Endometrium (tissue), 2 donors: Measurements from ENCODE around the gene GPR55.
"Not testable (repeated sequence)": the region's sequence is repeated elsewhere in the genome, so short reads cannot be mapped to it uniquely, and the experiment has no call there.

ENCODE experiments used
- FAIRE-seq: peaks from 2 replicates; lab custom pipeline; 2012; peaks lifted over from hg19 to GRCh38; lab: Jason Lieb, UNC
- donor health status: control.
- donor health status: control.

GPR55 gene

GRCh38 chr2:230950874-230951339 is 25.9 kb upstream of the GPR55 start:
- no peak for FAIRE-seq

- no peak for FAIRE-seq
Observed at GRCh38 chr2:230949966-230950873, 25.2 kb upstream of the GPR55 start.

GRCh38 chr2:230947908-230948365 is 22.9 kb upstream of the GPR55 start:
- no peak for FAIRE-seq

- FAIRE-seq = no peak
Observed at GRCh38 chr2:230947235-230947576, 22.2 kb upstream of the GPR55 start.

- FAIRE-seq = no peak
Observed at GRCh38 chr2:230946429-230947234, 21.6 kb upstream of the GPR55 start.

GRCh38 chr2:230944757-230945372 is 19.8 kb upstream of the GPR55 start:
- no peak for FAIRE-seq

- no peak for FAIRE-seq
Observed at GRCh38 chr2:230944123-230944653, 19.1 kb upstream of the GPR55 start.

GRCh38 chr2:230942920-230943896 is 18.2 kb upstream of the GPR55 start:
- no peak for FAIRE-seq

- FAIRE-seq = no peak
Observed at GRCh38 chr2:230942371-230942770, 17.3 kb upstream of the GPR55 start.

- no peak for FAIRE-seq
Observed at GRCh38 chr2:230941202-230942180, 16.4 kb upstream of the GPR55 start.

GRCh38 chr2:230940471-230940815 is 15.4 kb upstream of the GPR55 start:
- FAIRE-seq = no peak

GRCh38 chr2:230939691-230940470 is 14.8 kb upstream of the GPR55 start:
- FAIRE-seq = no peak

GRCh38 chr2:230939066-230939591 is 14.1 kb upstream of the GPR55 start:
- FAIRE-seq = no peak

- no peak for FAIRE-seq
Observed at GRCh38 chr2:230938516-230939065, 13.5 kb upstream of the GPR55 start.

GRCh38 chr2:230938098-230938497 is 13.1 kb upstream of the GPR55 start:
- FAIRE-seq = no peak

- no peak for FAIRE-seq
Observed at GRCh38 chr2:230937362-230937761, 12.3 kb upstream of the GPR55 start.

GRCh38 chr2:230936243-230936642 is 11.2 kb upstream of the GPR55 start:
- not testable (repeated sequence) for FAIRE-seq

- no peak for FAIRE-seq
Observed at GRCh38 chr2:230935130-230935430, 10.0 kb upstream of the GPR55 start.
